NCI-H2196 (cell line): ENCODE measurements around the gene NEMP2.

Source experiments
- DNase-seq: peaks from one replicate; lab custom pipeline; 2025; ENCODE audit not compliant: unreplicated experiment; lab: John Stamatoyannopoulos, UW

NEMP2 gene

GRCh38 chr2:190460487-190460886 is 74.0 kb downstream of the NEMP2 start:
- no peak for DNase-seq

- no peak for DNase-seq
Observed at GRCh38 chr2:190459881-190460280, 74.6 kb downstream of the NEMP2 start.

- no peak for DNase-seq
Observed at GRCh38 chr2:190458352-190459107, 76.0 kb downstream of the NEMP2 start.

GRCh38 chr2:190457256-190457655 is 77.3 kb downstream of the NEMP2 start:
- DNase-seq, result no peak

- no peak for DNase-seq
Observed at GRCh38 chr2:190456833-190457232, 77.7 kb downstream of the NEMP2 start.

- DNase-seq, result no peak
Observed at GRCh38 chr2:190455358-190456095, 79.0 kb downstream of the NEMP2 start.

- no peak for DNase-seq
Observed at GRCh38 chr2:190454795-190455194, 79.7 kb downstream of the NEMP2 start.
